ENCODE results near the gene IFI16.
A peak's percentile ranks its signal among the peaks of the same experiment; 100 is the strongest.
"Not testable (repeated sequence)": the region's sequence is repeated elsewhere in the genome, so short reads cannot be mapped to it uniquely, and the experiment has no call there.

The IFI16 gene

GRCh38 chr1:159009287-159009686 is 420 bp upstream of the IFI16 start:
- no peak for FAIRE-seq

DNA sequence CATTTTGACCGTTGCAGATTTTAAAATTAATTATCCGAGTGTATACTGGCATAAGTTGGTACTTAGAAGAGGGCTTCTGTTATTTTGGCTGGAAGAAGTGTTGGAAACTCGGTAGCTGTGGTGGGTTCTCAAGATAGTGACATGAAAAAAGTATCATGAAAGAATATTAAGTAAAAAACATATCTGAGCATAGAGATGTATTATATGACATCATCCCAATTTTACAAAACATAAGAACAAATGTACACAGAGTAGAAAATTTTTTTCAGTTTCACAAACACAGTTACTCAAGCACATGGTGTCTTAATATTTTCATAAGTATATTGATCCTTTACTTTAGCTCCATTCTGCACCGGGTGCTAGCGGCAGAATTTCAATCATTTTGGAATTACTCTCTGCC is 684 bp downstream of the IFI16 start:
- no peak for FAIRE-seq

- FAIRE-seq, result not testable (repeated sequence)
Measured at GRCh38 chr1:159011001-159011400, 1.3 kb downstream of the IFI16 start.

DNA sequence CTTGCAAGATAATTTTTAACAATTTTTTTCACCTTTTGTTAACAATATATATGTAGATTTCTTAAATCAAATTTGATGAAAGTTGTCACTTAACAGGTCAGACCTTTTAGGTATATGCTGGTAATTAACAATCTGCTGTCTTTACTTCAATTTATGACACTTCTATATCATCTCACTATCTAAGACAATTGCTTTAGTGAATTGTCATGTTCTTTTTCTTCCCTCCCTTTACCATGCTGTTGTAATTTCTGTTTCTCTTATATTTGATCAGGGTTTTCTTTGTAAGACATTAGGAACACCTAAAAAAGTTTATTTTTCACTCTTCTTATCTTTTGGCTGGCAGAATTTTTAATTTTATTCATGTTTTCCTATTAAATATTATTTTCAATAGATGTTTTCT is 2.0 kb downstream of the IFI16 start:
- no peak for FAIRE-seq

- no peak for FAIRE-seq
Measured at GRCh38 chr1:159012495-159012894, 2.8 kb downstream of the IFI16 start.

- no peak for FAIRE-seq
Measured at GRCh38 chr1:159014003-159014571, 4.4 kb downstream of the IFI16 start.

GRCh38 chr1:159014851-159015250 is 5.1 kb downstream of the IFI16 start:
- FAIRE-seq, result no peak

DNA sequence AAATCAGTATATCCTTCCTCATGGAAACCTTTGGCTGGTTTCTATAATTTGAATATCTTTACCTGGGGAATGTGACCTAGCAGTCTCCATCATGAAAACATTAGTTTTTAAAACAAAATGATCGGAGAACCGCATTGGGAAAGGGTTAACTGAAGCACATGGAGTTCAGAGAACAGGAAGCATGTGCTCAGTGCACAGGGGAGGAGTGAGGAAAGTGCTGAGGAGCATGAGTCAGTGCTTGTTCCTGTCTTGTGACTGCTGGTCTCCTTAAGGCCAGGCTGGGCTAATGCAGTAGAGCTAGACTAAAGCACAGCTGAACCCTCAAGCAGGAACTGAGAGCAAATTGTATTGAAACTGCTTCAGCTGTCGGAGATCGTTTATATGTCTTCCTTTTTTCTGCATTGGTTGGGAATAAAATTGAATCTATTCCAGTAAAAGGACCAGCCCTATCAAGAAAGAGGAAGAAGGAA is 5.8 kb downstream of the IFI16 start:
- FAIRE-seq, result no peak

DNA sequence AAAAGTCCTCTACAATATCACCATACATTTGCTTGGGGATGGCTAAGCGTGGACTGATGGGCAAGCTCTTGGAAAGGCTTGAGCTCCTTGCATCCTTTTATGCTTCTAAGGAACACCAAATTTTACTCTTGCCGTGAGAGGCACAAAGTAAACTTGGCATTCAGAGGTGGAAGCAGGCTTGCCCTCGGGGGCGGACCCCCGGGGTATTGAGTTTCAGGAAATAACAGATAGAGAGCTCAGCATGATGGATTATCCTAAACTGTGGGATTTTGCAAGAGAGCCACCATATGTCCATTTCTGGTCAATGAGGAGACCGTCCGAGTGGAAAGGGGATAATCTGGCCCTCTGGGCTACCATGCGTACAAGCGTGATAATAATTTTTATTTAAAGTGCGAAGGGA is 14.0 kb downstream of the IFI16 start:
- no peak for FAIRE-seq

DNA sequence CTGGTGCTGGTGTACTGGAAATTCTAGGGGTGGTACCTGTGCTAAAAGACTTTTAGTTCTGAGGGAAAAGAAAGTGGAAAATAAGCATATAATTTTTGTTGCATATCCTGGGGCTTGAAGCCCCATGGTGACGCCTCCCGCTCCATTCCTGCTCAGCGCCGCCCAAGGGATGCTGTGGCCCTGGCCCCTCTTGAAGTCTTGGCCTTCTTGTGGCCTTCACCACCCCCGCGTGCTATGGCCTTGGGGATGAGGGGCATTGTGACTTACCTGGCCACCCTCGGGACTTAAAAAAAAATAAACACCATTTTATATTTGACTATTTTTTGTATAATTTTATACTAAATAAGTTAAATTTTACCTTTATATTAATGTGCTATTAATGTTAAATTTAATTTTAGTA is 15.3 kb downstream of the IFI16 start:
- FAIRE-seq, result peak; percentile 30

DNA sequence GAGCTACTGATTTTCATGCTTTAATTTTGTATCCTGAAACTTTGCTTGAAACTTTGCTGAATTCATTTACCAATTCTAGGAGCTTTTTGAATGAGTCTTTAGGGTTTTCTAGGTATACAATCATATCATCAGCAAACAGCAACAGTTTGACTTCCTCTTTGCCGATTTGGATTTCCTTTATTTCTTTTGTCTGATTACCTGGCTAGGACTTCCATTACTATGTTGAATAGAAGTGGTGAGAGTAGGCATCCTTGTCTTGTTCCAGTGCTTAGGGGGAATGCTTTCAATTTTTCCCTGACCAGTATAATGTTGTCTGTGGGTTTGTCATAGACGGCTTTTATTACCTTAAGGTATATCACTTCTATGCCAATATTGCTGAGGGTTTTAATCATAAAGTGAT is 17.1 kb downstream of the IFI16 start:
- FAIRE-seq, result not testable (repeated sequence)

GRCh38 chr1:159030311-159030710 is 20.6 kb downstream of the IFI16 start:
- no peak for FAIRE-seq

- FAIRE-seq, result no peak
Measured at GRCh38 chr1:159030877-159031447, 21.3 kb downstream of the IFI16 start.

GRCh38 chr1:159040206-159040605 is 30.5 kb downstream of the IFI16 start:
- no peak for FAIRE-seq

- no peak for FAIRE-seq
Measured at GRCh38 chr1:159040893-159041724, 31.4 kb downstream of the IFI16 start.

GRCh38 chr1:159046486-159046885 is 36.8 kb downstream of the IFI16 start:
- FAIRE-seq, result not testable (repeated sequence)

DNA sequence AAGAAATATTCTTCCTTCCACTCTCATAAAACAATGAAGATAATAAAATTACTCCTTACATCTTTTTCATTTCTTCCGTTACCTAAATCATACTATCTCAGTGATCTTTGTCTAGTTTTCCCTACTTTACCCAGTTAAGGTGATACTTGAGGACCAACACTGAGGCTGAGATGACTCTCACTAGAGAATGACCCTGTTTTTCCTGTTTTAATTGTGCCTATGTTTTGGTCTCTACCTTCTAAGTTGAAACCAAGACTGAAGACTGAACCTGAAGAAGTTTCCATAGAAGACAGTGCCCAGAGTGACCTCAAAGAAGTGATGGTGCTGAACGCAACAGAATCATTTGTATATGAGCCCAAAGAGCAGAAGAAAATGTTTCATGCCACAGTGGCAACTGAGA is 41.7 kb downstream of the IFI16 start:
- no peak for FAIRE-seq

- no peak for FAIRE-seq
Measured at GRCh38 chr1:159054427-159054826, 44.7 kb downstream of the IFI16 start.

- no peak for FAIRE-seq
Measured at GRCh38 chr1:159055181-159055641, 45.5 kb downstream of the IFI16 start.

DNA sequence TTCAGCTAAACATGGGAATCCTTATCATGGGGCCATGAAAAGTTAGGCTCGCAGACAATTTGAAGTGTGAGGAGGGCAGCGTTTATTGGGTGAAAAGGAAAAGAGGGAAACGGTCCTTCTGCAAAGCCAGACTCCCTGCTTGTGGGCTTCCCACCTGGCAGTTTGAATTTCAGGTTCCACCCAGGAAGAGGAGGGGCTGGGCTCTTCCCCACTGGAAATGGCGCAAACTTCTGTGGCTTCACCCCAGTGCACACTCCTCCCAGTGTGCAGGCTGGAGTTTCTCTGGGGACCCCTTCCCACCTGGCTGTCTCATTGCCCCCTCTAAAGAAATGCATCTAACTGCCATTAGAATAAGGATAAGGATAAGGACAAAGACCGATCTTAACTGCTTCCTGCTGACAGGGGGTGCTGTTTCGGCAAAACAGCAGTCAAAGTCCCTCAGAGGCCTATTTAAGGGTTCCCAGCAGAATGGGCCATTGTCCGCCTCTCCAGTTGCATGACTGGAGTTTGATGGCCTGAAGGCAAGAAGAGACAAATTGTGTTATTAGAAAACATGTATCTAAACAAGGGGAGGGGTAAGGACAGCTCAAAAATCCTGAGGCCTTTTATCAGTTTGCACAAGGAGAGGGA is 46.5 kb downstream of the IFI16 start:
- FAIRE-seq, result no peak

DNA sequence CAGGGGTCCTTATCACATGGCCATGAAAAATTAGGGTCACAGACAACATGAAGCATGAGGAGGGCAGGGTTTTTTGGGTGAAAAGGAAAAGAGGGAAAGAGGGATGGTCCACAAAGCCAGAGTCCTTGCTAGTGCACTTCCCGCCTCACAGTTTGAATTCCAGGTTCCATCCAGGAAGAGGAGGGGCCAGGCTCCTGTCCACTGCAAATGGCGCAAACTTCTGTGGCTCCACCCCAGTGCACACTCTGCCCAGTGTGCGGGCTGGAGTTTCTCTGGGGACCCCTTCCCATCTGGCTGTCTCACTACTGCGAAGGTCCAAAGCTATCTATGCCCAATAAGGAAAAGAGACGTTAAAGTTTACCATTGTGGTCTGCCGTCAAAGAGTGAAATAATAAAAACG is 49.0 kb downstream of the IFI16 start:
- no peak for FAIRE-seq

- FAIRE-seq, result no peak
Measured at GRCh38 chr1:159065106-159065505, 55.4 kb downstream of the IFI16 start.

GRCh38 chr1:159066108-159066507 is 56.4 kb downstream of the IFI16 start:
- FAIRE-seq, result no peak
